HS-27A (cell line): ENCODE data around the gene TUBB2B.
A peak's percentile ranks its signal among the peaks of the same experiment; 100 is the strongest.
"Not testable (repeated sequence)": the region's sequence is repeated elsewhere in the genome, so short reads cannot be mapped to it uniquely, and the experiment has no call there.

ENCODE experiments used
- DNase-seq: peaks from one replicate; pipeline ENCODE4 v3.0.0-alpha.2; 2012; ENCODE audit warnings: low read depth, missing footprints

TUBB2B gene

GRCh38 chr6:3186974-3187382 is 40.5 kb downstream of the TUBB2B start:
- DNase-seq: no peak

- no peak for DNase-seq
Measured at GRCh38 chr6:3183066-3183465, 44.4 kb downstream of the TUBB2B start.

- no peak for DNase-seq
Measured at GRCh38 chr6:3181105-3181504, 46.3 kb downstream of the TUBB2B start.

- not testable (repeated sequence) for DNase-seq
Measured at GRCh38 chr6:3179945-3180344, 47.5 kb downstream of the TUBB2B start.

- DNase-seq: not testable (repeated sequence)
Measured at GRCh38 chr6:3178666-3179065, 48.8 kb downstream of the TUBB2B start.

GRCh38 chr6:3176562-3177355 is 50.7 kb downstream of the TUBB2B start:
- DNase-seq: peak; percentile 19

GRCh38 chr6:3175715-3176402 is 51.6 kb downstream of the TUBB2B start:
- no peak for DNase-seq
